CD1c-positive myeloid dendritic cell (primary cell): ENCODE results near the gene SREK1IP1.
"Not testable (repeated sequence)": the region's sequence is repeated elsewhere in the genome, so short reads cannot be mapped to it uniquely, and the experiment has no call there.

Experiments
- DNase-seq: peaks from one replicate; pipeline ENCODE4 v3.0.0-alpha.2; 2016; ENCODE audit errors: extremely low spot score

SREK1IP1 gene

DNA sequence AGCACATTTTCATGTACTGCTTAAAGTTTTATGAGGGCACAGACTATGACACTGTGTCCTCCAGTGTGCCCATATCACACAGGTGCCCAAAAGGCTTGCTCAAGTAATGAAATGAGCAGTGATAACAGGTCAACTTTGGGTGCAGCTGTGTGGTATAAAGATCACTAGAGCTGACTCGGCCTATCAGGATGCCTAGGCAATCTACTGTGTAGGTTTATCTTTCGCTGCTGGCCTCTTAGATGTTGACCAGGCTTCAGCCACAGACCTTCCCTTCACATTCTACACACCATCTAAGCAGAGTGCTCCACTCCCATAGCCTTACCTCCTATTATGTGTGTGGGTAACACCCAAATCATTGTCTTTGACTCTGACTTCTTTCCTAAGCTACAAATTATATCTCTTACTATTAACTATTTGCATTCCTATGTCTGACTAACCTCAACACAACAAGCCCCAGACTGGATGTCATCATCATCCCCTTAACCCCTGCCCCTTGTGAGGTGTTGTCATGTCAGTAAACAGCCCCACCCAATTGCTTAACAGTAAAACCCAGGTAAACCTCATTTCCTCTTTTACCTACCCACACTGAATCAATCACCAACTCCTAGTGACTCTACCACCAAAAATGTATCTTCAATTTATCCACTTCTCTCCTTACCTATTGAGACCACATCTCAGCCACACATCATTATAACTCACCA, 2.5 kb downstream of the SREK1IP1 start:
- DNase-seq: no peak

DNA sequence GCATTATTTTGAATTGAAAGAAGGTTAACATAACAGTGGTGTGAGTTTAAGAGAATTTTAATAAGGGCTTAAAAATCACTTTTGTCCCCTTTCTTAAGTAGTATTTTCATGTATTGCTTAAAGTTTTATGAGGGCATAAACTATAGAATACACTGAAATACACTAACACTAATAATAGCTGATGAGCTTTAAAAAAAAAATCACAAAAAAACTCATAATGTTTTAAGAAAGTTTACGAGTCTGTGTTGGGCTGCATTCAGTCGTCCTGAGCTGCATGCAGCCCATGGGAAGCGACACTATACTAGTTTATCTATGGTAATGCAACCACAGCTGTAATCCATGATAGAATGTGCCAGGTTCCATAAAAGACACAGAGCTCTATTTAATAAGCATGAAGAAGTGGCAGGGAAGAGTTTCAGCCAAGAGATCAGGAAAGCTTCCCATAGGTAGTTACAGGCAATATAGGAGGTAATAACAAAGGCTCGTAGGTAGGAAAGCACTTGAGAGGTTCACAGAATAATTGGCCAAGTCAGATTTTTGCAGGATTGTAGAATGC, 4.5 kb downstream of the SREK1IP1 start:
- no peak for DNase-seq

DNA sequence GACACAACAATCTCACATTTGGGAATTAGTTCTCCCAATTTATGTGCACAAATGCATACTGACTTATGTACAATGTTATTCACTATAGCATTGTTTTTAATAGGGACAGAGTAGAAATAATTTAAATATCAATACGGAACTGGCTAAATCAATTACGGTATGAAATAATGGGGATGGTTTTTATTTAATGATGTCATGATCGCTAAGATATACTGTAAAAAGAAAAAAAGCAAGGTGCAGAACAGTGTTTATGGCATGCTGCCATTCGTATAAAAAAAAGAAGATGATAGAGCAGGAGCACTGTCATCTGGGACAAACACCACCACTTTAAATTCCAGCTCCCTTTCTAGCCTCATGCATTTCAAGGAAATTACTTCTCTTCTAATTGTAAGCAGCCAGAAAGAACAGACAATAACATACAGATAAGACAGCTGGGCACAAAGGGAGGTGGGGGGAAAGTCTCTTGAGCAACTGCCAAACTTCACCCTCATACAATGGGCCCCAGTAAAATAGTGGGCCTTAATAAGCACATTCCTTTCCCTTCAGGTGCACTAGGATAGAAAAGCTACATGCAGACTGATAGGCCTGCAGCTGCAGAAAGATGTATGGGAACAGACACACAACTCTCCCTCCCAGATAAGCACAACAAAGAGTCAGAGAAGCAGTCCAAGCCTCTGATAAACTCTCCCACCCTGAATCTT, 8.4 kb downstream of the SREK1IP1 start:
- no peak for DNase-seq

DNA sequence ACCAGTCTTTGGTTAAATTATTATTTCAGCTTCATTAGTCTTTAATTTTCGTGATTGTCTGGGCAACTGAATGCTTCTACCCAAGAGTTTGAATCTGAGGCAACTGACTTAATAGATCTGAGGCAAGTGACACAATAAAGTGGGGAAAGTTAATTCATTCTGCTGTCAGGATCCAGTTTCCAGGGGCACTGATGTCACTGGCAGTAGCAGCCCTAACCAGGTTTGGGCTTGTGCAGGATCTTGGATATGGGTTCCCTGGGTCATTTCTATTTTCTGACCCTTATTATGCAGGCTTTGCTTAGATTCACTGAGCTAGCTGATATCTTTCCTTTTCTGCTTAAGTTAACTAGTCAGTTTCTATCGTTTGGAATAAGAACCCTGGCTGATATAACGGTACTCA, 9.6 kb downstream of the SREK1IP1 start:
- DNase-seq: no peak

DNA sequence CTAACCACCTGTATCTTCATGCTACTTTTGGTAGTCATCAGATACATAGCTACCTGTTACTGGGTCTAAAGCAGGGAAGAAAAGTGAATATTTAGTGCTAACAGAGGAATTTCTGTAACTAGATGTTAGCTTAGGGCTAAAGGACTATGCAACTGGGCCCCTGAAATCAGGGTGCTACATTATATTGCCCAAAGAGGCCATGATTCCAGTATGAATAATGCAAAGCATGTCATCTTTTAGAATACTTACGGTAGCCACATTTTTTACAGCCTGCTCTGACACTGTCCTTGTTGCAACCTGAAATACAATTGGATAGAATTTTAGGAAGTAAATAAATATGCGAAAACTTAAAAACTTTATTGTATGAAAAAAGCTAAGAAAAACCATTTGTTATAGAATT, 14.4 kb downstream of the SREK1IP1 start:
- DNase-seq: no peak

DNA sequence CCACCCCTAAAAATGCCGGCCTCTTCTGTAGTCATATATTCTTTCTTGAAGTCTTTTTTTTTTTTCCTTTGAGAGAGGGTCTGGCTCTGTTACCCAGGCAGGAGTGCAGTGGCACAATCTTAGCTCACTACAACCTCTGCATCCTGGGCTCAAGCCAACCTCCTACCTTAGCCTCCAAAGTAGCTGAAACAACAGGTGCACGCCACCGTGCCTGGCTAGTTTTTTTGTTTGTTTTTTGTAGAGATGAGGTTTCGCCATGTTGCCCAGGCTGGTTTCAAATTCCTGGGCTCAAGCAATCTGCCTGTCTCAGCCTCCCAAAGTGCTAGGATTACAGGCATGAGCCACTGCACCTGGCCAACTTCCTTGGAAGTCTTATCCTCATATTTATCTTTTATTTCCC, 19.1 kb downstream of the SREK1IP1 start:
- no peak for DNase-seq

DNA sequence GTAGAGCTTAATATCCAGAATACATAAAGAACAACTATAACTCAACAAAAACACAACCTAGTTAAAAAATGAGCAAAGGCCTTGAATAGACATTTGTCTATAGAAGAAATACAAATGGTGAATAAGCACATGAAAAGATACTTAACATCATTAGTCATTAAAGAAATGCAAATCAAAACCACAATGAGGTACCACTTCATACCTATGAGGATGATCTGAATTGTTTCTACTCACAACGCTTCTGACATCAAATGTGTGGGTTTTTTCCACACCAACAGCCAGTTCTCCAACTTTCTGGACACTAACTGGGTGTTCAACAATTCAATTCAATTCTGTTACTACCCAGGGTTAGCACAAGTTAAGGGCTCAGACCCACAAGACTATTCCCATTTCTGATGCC, 22.0 kb downstream of the SREK1IP1 start:
- DNase-seq: no peak

DNA sequence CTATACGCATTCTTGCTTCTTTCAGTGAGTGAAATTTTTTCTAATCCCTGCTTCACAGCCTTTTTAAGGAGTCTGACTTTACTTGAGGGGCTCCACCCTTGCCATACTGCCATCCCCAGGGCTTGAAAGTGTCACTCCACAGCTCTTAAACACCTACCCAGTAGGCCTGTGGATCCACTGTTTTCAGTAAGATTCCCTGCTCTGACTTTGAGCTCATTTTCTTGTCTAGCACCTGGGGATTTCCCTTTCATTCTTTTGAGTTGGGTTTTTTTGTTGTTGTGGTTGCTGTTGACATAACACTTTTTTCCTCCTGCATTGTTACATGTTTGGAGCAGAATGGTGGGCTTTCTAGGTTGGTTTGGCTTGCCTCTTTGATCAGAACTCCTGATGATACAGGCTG, 23.6 kb downstream of the SREK1IP1 start:
- no peak for DNase-seq

DNA sequence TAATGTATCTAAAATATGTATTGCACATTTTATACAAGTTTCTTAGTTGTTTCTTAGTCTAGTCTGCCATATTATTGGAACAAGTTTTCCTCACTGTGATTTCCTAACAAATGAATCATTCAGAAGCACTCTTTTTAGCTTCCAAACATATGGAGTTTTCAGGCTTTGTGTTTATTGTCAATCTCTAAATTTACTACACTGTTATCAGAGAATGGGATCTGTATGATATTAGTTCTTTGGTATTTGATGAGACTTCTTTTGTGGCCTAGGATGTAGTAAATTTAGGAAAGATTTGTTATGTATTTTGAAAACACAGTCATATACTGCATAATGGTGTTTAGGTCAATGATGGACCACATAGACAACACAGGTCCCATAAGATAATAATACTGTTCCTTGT, 25.7 kb downstream of the SREK1IP1 start:
- no peak for DNase-seq

DNA sequence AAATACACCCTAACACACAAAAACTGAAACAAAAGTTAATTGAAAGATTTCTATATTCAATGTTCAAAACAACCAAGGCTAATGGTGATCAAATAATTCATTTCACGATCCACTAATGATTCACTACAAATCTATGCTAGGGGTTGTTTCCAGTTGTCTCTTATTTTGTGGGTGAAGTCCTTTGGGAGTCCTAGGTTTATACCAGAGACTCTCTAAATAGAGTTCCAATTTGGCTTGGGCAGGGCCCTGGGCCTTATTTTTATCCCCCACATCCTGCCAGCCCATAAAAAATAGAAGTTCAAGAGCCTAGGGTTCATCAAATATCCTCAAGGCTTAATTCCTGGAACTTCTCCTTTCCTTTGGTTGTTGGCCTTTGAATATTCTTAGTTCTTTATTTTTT, 26.1 kb downstream of the SREK1IP1 start:
- no peak for DNase-seq

DNA sequence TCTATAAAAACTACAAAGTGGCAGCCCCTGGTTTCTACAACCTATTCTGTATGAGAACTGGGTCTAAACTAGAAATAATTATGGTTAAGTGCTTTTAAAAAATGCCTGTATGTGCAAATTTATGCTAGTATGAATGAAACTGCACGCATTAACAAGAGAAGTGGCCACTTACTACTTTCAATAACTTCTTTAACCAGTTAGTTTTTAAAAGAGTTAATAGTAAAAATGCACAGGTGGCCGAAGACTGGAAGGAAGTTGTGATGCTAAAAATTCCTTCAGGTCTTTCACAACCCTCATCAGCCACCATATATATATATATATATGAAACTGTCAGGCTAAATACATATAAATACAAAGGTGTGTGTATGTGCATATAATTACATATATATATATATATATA, 41.3 kb downstream of the SREK1IP1 start:
- DNase-seq: no peak

DNA sequence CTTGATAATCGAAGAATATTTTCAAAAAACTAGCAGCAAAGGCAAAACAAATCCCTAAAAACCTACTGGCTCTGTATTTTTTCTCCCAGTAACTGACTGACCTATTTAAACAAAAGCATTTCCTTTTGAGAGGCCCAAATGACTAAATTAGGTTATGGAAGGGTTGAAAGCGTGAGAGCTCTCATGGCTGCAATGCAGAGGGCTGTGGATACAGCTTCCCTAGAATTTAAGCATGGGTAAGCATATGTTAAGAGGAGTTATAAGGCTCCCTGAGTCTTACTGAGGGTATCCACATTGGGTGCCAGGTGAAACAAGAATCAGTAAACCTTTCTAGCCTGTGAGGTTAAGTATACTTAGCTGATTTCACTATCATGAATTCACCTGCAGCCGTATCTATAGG, 45.9 kb downstream of the SREK1IP1 start:
- DNase-seq: no peak

DNA sequence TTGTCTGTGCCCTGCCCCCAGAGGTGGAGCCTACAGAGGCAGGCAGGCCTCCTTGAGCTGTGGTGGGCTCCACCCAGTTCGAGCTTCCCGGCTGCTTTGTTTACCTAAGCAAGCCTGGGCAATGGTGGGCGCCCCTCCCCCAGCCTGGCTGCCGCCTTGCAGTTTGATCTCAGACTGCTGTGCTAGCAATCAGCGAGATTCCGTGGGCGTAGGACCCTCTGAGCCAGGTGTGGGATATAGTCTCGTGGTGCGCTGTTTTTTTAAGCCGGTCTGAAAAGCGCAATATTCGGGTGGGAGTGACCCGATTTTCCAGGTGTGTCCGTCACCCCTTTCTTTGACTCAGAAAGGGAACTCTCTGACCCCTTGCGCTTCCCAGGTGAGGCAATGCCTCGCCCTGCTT, 54.0 kb downstream of the SREK1IP1 start:
- not testable (repeated sequence) for DNase-seq

DNA sequence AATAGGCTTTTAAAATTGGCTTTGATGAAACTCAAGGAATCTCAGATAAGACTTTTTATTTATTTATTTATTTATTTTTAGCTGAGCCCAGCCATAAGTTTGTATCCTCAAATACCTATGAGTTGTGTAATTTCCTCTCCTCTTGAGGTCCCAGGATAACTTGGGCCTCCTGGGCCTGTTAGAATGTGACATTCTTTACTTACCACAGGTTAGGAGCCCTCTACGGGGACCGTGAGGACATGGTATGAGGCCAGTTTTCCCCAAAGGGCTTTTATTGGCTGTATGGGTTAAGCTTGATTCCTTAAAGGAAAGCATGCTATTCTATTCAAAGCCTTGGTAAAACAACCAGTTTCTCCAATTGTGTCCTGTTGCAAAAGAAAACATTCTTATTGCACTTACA, 61.3 kb downstream of the SREK1IP1 start:
- DNase-seq: no peak

DNA sequence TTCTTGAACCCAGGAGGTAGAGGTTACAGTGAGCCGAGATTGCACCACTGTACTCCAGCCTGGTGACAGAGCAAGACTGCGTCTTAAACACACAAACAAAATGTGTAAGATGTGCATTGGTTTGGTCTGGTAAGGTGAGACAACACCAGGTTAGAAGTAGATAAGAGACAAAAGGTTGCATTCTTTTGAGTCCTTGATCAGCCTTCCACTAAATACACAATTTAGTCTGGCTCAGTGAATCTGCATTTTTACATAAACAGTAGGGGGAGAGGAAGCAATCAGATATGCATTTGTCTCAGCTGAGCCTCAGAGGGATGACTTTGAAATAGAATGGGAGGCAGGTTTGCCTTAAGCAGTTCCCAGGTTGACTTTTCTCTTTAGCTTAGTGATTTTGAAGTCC, 62.4 kb downstream of the SREK1IP1 start:
- DNase-seq: not testable (repeated sequence)

DNA sequence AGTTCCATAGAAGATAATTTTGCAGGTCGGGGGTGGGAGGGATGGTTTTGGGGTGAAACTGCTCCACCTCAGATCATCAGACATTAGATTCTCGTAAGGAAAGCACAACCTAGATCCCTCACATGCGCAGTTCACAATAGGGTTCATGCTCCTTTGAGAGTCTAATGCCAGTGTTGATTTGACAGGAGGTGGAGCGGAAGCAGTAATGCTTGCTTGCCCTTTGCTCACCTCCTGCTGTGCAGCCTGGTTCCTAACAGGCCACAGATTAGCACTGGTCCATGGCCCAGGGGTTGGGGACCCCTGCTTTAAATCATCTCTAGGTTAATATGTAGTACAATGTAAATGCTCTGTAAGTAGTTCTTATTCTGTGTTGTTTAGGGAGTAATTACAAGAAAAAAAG, 67.7 kb downstream of the SREK1IP1 start:
- DNase-seq: no peak

DNA sequence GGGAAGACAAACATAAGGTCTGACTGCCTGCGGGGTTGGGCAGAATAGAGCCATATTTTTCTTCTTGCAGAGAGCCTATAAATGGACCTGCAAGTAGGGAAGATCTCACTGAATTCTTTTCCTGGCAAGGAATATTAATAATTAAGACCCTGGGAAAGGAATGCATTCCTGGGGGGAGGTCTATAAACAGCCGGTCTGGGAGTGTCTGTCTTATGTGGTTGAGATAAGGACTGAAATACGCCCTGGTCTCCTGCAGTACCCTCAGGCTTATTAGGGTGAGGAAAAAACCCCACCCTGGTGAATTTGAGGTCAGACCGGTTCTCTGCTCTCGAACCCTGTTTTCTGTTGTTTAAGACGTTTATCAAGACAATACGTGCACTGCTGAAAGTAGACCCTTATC, 72.1 kb downstream of the SREK1IP1 start:
- not testable (repeated sequence) for DNase-seq

DNA sequence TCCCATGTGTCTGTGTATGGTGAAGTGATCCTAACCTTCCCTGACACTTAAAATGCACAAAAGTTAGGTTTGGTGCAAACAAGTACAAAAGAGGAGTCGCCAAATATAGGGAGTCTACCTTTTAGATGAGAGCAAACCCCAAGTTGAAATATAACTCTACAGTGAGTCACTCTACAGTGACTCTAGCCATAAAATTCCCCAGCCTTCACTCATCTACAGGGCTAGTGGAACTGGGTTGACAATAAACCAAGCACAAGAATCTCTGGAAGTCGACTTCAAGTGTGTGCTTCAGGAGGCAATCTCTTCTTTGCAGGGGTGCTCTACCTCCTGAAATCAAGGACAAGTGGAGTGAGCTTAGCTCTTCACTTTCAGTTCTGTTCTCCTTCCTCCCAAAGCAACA, 74.9 kb downstream of the SREK1IP1 start:
- DNase-seq: no peak

DNA sequence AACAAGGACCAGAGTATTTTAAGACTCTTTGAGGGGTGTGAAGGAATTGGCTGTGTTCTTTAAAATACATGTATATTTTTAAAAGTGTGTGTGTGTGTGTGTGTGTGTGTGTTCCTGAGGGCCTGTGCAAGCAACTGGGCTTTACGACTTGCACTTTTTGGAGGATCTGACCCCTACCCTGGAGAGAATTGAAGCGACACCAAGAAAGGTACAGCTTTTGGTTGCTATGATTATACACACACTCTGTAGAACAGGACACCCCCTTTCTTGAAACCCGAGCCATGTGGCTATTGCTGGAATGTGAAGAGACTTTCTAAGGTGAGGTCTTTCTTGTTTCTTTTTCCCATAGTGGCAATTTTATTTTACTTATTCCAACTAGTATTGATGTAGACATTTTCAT, 77.2 kb downstream of the SREK1IP1 start:
- no peak for DNase-seq

DNA sequence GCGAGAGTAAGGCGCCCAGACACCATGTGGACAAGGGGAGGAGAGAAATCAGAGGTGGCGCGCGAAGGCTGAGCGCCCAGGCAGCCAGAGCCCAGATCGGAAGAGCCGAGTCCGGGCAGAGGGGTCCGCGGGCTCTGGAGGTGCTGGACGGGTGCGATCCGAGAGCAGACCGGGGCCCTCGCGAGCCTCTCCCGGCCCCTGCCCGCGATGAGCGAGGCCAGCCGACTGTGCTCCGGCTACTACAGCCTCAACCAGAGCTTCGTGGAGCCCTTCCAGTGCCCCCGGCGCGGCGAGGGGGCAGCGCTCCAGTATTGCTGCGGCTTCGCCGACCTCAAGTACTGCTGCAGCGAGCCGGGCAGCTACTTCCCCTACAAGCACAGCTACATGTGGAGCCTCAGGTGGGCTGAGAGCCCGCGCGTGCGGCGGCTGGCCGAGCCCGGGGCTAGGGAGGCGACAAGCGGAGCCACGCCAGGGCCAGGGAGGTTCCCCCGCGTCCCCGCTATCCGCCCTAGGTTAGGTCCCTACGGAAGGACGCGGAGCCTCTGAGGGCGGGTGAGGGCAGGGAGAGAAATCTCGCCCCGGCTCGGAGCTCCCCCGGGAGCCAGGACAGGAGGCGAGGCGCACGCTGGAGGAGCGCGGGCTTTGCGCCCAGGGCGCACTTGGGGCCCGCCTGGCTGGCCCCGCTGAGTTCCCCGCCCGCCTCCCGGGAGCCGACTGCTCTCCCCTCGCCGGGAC, 77.9 kb downstream of the SREK1IP1 start, which contains the start of gene SHISAL2B:
Gene SHISAL2B, plus strand, starts transcription at position 87 of the 735 bp plus-strand sequence. Its CDS starts 121 bp downstream, at position 208.
- DNase-seq: no peak

DNA sequence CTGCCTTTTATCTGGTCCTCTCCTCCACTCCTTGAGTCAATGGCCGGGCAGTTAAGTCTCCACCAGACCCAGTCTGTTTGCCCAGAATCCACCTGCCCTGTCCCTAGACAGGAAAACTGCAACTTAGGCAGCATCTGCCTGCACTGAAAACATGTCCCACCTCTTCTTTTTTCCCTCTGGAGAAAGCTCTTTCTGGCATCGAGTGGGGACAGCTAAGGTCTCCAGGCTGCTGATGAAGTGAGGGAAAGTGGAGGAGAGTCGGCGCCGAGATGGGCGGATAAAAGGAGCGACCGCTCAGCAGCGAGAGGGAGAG, 78.4 kb downstream of the SREK1IP1 start:
- no peak for DNase-seq

DNA sequence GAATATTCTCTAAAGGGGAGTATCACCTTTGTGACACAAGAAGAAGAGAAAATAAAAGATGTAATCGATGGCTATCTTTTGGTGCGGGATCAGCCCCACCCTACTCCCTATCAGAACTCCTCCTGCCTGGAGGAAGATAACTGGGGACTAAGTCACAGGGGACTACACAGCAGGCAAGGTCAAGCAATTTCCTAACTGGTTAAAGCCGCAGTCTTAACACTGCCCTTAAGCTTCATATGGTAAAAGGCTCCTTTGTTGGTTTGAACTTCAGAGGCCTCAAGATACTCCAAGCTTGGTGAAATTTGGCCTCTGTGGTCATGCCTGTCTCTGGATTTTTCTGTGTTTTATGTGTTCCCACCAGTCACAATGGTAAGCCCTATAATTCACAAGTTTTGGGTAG, 79.5 kb downstream of the SREK1IP1 start:
- DNase-seq: no peak

DNA sequence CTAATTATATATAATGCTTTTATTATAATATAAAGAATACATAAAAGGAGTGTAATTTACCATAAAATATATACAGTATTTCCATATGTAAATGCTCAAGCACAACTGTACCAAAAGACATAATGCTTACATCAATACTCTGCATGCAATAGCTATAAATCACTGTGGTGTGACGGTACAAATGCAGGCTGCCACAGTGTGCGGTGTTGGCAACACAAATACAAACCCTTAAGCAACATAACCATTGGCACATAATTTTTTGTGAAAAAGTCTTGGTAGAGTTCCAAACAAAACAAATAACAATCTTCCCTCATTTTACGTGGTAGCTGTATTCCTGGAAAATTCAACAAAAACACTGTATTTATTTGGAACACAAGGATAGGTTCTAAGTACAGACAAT, 80.1 kb downstream of the SREK1IP1 start:
- no peak for DNase-seq
